ENCODE measurements around the gene CUL4A.
A peak's percentile ranks its signal among the peaks of the same experiment; 100 is the strongest.

The CUL4A gene

DNA sequence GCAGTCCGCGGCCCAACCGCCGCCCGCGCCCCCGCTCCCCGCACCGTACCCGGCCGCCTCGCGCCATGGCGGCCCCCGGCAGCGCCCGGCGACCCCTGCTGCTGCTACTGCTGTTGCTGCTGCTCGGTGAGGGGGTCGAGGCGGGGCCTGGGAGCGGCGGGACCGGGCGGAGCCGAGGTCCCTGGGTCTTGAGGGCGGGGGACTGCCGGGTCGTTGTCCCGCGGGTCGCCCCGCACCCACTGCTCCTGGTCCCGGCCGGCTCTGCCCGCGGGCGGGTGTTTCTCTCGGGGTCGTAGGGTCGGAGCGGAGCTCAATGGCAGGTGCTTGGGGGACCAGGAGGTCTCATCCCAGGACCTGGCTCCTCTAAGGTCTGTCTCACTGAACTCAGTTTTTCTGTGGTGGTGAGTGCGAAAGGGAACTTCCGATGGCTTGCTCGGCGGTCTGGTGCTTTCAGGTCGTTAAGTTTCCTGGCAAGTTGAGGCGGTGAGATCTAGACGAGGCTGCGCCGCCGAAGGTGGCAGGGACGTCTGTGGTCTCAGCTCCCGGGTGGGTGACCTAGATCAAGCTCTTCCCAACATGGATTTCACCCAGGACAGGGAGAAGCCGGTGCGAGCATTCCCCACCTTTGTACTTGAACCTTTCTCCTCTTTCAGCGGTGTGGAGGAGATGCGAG is 88.1 kb downstream of the CUL4A start:
- Histone ChIP-seq H3F3A (ENCODE audit: insufficient read depth) (peaks cover 11% of the 10 kb centered on the region; the same call in 1 of the 2 replicates), H3K27me3 (ENCODE audit: low read length) (no peaks in the 10 kb centered on the region), H3K9me3 (ENCODE audit: insufficient read depth, low read length) (no peaks in the 10 kb centered on the region), H3K9me2 (replicated peaks; ENCODE audit: insufficient read depth, low read length) (no peaks in the 10 kb centered on the region), H3K4me3 (ENCODE audit: insufficient read depth, low read length, poor library complexity, severe bottlenecking) (peak overlapping the region; percentile 98), H3K27ac (ENCODE audit: low read depth, low read length) (no peak overlapping the region; the same call in 1 of the 2 replicates), H2AFZ (ENCODE audit: low read depth, low read length, severe bottlenecking) (peak overlapping the region; percentile 43), H3K79me2 (ENCODE audit: insufficient read depth, low read length) (peaks cover 51% of the 10 kb centered on the region), H3K4me2 (ENCODE audit: low read depth, low read length, poor library complexity, severe bottlenecking) (peak overlapping the region; percentile 99), H4K20me1 (ENCODE audit: low read depth, low read length) (no peaks in the 10 kb centered on the region; the same call in 1 of the 2 replicates), H3K9ac (ENCODE audit: low read length) (peak overlapping the region; percentile 93), H3K36me3 (ENCODE audit: low read length) (no peaks in the 10 kb centered on the region)
- TF ChIP-seq, protein P1, sequence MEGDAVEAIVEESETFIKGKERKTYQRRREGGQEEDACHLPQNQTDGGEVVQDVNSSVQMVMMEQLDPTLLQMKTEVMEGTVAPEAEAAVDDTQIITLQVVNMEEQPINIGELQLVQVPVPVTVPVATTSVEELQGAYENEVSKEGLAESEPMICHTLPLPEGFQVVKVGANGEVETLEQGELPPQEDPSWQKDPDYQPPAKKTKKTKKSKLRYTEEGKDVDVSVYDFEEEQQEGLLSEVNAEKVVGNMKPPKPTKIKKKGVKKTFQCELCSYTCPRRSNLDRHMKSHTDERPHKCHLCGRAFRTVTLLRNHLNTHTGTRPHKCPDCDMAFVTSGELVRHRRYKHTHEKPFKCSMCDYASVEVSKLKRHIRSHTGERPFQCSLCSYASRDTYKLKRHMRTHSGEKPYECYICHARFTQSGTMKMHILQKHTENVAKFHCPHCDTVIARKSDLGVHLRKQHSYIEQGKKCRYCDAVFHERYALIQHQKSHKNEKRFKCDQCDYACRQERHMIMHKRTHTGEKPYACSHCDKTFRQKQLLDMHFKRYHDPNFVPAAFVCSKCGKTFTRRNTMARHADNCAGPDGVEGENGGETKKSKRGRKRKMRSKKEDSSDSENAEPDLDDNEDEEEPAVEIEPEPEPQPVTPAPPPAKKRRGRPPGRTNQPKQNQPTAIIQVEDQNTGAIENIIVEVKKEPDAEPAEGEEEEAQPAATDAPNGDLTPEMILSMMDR (IDR thresholded peaks at IDR 0.05; ENCODE audit: insufficient read depth, low read length, poor library complexity, severe bottlenecking): no peak
- no peak for TF ChIP-seq EZH2phosphoT487 (conservative IDR thresholded peaks at IDR 0.05; ENCODE audit: low read length)

DNA sequence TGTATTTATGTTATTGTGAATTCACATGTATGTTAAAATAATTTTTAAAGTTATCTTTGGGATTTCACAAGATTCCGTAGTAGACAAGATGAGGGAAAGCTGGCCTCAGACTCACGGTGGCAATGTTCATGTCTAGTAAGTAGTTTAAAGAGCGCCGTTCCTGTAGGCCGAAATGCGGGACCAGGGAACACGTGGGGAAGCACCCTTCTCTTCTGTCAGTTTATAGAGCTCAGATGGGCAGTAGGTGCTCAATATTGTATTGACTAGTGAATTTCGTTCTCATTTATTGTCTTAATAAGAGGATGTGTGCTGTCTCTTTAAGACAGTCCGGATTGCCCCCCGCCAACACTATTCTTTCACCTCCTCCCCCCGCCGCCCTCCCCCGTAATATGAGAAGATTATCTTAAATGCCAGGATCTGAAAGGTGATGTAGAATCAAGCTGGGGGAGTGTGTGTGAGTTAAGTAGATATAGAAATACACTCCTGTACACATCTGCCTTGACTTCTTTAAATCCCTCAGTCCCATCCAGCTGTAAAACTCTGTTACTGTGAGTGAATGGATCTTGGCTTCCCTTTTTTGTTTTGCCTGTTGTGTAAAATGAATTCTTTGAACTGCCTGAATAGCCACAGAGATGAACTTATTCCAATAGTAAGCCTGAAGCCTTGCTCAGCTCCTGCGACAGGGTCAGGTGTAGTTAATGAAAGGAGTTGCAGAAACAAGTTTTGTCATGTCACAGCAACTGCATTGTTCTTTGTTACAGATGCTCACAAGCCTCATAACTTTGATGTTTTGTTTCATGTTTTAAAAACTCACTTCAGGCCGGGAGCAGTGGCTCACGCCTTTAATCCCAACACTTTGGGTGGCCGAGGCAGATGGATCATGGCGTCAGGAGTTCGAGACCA is 88.9 kb downstream of the CUL4A start:
- H3K27me3 ChIP-seq (ENCODE audit: low read length): no peaks in the 10 kb centered on the region
- no peaks in the 10 kb centered on the region for H3K9me3 ChIP-seq (ENCODE audit: insufficient read depth, low read length)
- H3F3A ChIP-seq (ENCODE audit: insufficient read depth): peaks cover 13% of the 10 kb centered on the region; the same call in 1 of the 2 replicates
- peak overlapping the region; percentile 43 for H2AFZ ChIP-seq (ENCODE audit: low read depth, low read length, severe bottlenecking)
- no peaks in the 10 kb centered on the region for H3K9me2 ChIP-seq (replicated peaks; ENCODE audit: insufficient read depth, low read length)
- no peak overlapping the region; the same call in 1 of the 2 replicates for H3K27ac ChIP-seq (ENCODE audit: low read depth, low read length)
- no peaks in the 10 kb centered on the region; the same call in 1 of the 2 replicates for H4K20me1 ChIP-seq (ENCODE audit: low read depth, low read length)
- H3K36me3 ChIP-seq (ENCODE audit: low read length): no peaks in the 10 kb centered on the region
- H3K4me2 ChIP-seq (ENCODE audit: low read depth, low read length, poor library complexity, severe bottlenecking): peak overlapping the region; percentile 99
- peak overlapping the region; percentile 93 for H3K9ac ChIP-seq (ENCODE audit: low read length)
- TF ChIP-seq, protein P1 (IDR thresholded peaks at IDR 0.05; ENCODE audit: insufficient read depth, low read length, poor library complexity, severe bottlenecking): no peak
- TF ChIP-seq EZH2phosphoT487 (conservative IDR thresholded peaks at IDR 0.05; ENCODE audit: low read length): no peak
- H3K79me2 ChIP-seq (ENCODE audit: insufficient read depth, low read length): peaks cover 59% of the 10 kb centered on the region
- H3K4me3 ChIP-seq (ENCODE audit: insufficient read depth, low read length, poor library complexity, severe bottlenecking): peak overlapping the region; percentile 98

DNA sequence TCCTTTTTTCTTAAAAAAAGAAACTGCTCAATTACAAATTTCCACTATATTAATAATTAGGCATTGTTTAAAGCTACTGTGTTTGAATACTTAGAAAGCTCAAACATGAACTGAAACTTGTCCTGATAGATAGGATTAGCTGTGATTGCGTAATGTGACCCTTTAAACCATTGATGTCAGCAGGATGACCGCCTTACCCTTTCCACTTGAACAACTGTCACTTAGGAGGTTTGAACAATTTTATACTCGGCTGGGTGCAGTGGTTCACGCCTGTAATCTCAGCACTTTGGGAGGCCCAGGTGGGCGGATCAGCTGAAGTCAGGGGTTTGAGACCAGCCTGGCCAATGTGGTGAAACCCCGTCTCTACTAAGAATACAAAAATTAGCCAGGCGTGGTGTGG is 90.5 kb downstream of the CUL4A start:
- H3K79me2 ChIP-seq (ENCODE audit: insufficient read depth, low read length): peaks cover 76% of the 10 kb centered on the region
- H3K27me3 ChIP-seq (ENCODE audit: low read length): no peaks in the 10 kb centered on the region
- H3K9ac ChIP-seq (ENCODE audit: low read length): no peak overlapping the region
- no peak overlapping the region for H3K27ac ChIP-seq (ENCODE audit: low read depth, low read length)
- no peak overlapping the region for H2AFZ ChIP-seq (ENCODE audit: low read depth, low read length, severe bottlenecking)
- no peaks in the 10 kb centered on the region; the same call in 1 of the 2 replicates for H4K20me1 ChIP-seq (ENCODE audit: low read depth, low read length)
- no peaks in the 10 kb centered on the region for H3K9me3 ChIP-seq (ENCODE audit: insufficient read depth, low read length)
- H3K4me3 ChIP-seq (ENCODE audit: insufficient read depth, low read length, poor library complexity, severe bottlenecking): no peak overlapping the region
- peaks cover 13% of the 10 kb centered on the region; the same call in 1 of the 2 replicates for H3F3A ChIP-seq (ENCODE audit: insufficient read depth)
- H3K4me2 ChIP-seq (ENCODE audit: low read depth, low read length, poor library complexity, severe bottlenecking): no peak overlapping the region
- no peaks in the 10 kb centered on the region for H3K36me3 ChIP-seq (ENCODE audit: low read length)
- no peak for TF ChIP-seq EZH2phosphoT487 (conservative IDR thresholded peaks at IDR 0.05; ENCODE audit: low read length)
- TF ChIP-seq, protein P1 (IDR thresholded peaks at IDR 0.05; ENCODE audit: insufficient read depth, low read length, poor library complexity, severe bottlenecking): no peak
- H3K9me2 ChIP-seq (replicated peaks; ENCODE audit: insufficient read depth, low read length): no peaks in the 10 kb centered on the region

Measured in SU-DHL-6 (cell line).